B cell (primary cell): ENCODE results near the gene HNF1B. TPM values are rescaled to one million over a fixed set of nuclear protein-coding genes. Genes with fewer than 3 reads are reported as not detected.

Experiments used
- ATAC-seq: fragments of 200-7000 bp; cut with Tn5 transposase; one replicate; pipeline ENCODE4 v1.10.0; 2021; ENCODE audit warnings: low read depth, mild to moderate bottlenecking, moderate number of reproducible peaks, moderate library complexity
- CTCF ChIA-PET: fragments of 350-600 bp; sonication (Branson Sonifier 250); formaldehyde crosslinking; loops from one replicate; lab custom pipeline; 2021; ENCODE audit warnings: antibody characterized with exemption, inconsistent platforms; lab: Charles Lee
- POLR2A ChIA-PET: fragments of 350-600 bp; sonication (Branson Sonifier 250); formaldehyde crosslinking; loops from one replicate; lab custom pipeline; 2021; ENCODE audit warnings: antibody characterized with exemption; lab: Charles Lee
- DNase-seq: peaks from one replicate; pipeline ENCODE4 v3.0.0; 2013
- H2AFZ ChIP-seq: 2 replicates; pipeline ENCODE4 v1.6.1; 2012; ENCODE audit warnings: mild to moderate bottlenecking, low read depth, low read length; ENCODE audit not compliant: insufficient read depth, poor library complexity, severe bottlenecking
- H3K27ac ChIP-seq, 2 donors: 1 replicate in 1 of 2; 2 replicates in 1 of 2; pipeline ENCODE4 v1.5.1; 2012 to 2013; ENCODE audit warnings: low read length in 2 of 2, mild to moderate bottlenecking in 2 of 2, moderate library complexity in 1 of 2
- H3K27me3 ChIP-seq, 4 experiments: fragments of 200-600 bp in 1 of 4; sonication (generic) in 1 of 4; replicated peaks in 1 of 4; 1 replicate in 2 of 4; 2 replicates in 2 of 4; pipeline versions ENCODE4 v1.6.1 to v1.7.0; 2013 to 2016; ENCODE audit warnings: low read length in 3 of 4, mild to moderate bottlenecking in 2 of 4, mixed read lengths in 1 of 4, moderate library complexity in 1 of 4; ENCODE audit not compliant: insufficient read depth in 4 of 4, control insufficient read depth in 3 of 4; ENCODE audit errors: control extremely low read depth in 1 of 4
- H3K36me3 ChIP-seq, 2 experiments: replicated peaks in 1 of 2; 1 replicate in 1 of 2; 2 replicates in 1 of 2; pipeline versions ENCODE4 v1.6.1 to v1.7.1; 2013; ENCODE audit warnings: low read length in 1 of 2; ENCODE audit not compliant: insufficient read depth in 2 of 2, control insufficient read depth in 1 of 2; ENCODE audit errors: control extremely low read depth in 1 of 2, extremely low read depth in 1 of 2
- H3K4me1 ChIP-seq, 2 donors: fragments of 200-600 bp in 1 of 2; sonication (generic) in 1 of 2; 1 replicate in 1 of 2; 2 replicates in 1 of 2; pipeline versions ENCODE4 v1.5.1 to v1.6.1; 2013 to 2017; ENCODE audit warnings: low read length in 2 of 2; ENCODE audit not compliant: control insufficient read depth in 2 of 2, insufficient read depth in 2 of 2
- H3K4me2 ChIP-seq: replicated peaks from 2 replicates; pipeline ENCODE3; 2012; ENCODE audit warnings: mild to moderate bottlenecking, low read depth, low read length; ENCODE audit not compliant: poor library complexity, severe bottlenecking
- H3K4me3 ChIP-seq, 5 experiments: fragments of 200-600 bp in 1 of 5; sonication (generic) in 1 of 5; 1 replicate in 3 of 5; 2 replicates in 2 of 5; pipeline versions ENCODE4 v1.5.1 to v1.7.0; 2011 to 2016; ENCODE audit warnings: low read length in 4 of 5, mild to moderate bottlenecking in 4 of 5, low read depth in 2 of 5, control low read depth in 1 of 5, moderate library complexity in 1 of 5; ENCODE audit not compliant: insufficient read depth in 1 of 5; ENCODE audit errors: control extremely low read depth in 1 of 5, extremely low read depth in 1 of 5
- H3K79me2 ChIP-seq: fragments of 200-600 bp; sonication (generic); one replicate; pipeline ENCODE4 v1.6.0; 2016; ENCODE audit warnings: low read length; ENCODE audit not compliant: control insufficient read depth, insufficient read depth
- H3K9ac ChIP-seq: fragments of 200-600 bp; sonication (generic); 2 replicates; pipeline ENCODE4 v1.6.1; 2017; ENCODE audit warnings: mild to moderate bottlenecking, low read length, moderate library complexity
- H3K9me3 ChIP-seq, 3 donors: one replicate each; pipeline versions ENCODE4 v1.6.1 to v1.7.1; 2013; ENCODE audit warnings: low read length in 2 of 3; ENCODE audit not compliant: control insufficient read depth in 2 of 3, insufficient read depth in 1 of 3; ENCODE audit errors: control extremely low read depth in 1 of 3
- H4K20me1 ChIP-seq: 2 replicates; pipeline ENCODE4 v1.6.0; 2012; ENCODE audit warnings: mild to moderate bottlenecking, low read length; ENCODE audit not compliant: insufficient read depth, control insufficient read depth, poor library complexity, severe bottlenecking
- H3K27ac Mint-ChIP-seq: one replicate; pipeline ENCODE4 v1.8.0; 2021; ENCODE audit warnings: mixed read lengths
- H3K27me3 Mint-ChIP-seq: one replicate; pipeline ENCODE4 v1.8.0; 2021; ENCODE audit warnings: mixed read lengths
- H3K4me1 Mint-ChIP-seq: one replicate; pipeline ENCODE4 v1.8.0; 2021; ENCODE audit warnings: mixed read lengths
- H3K4me3 Mint-ChIP-seq: one replicate; pipeline ENCODE4 v1.8.0; 2021; ENCODE audit warnings: mixed read lengths
- H3K9me3 Mint-ChIP-seq: one replicate; pipeline ENCODE4 v1.8.0; 2022; ENCODE audit warnings: mixed read lengths; ENCODE audit not compliant: insufficient read depth
- EZH2 ChIP-seq: IDR thresholded peaks from 2 replicates; pipeline ENCODE4 v1.6.1; 2012; ENCODE audit warnings: borderline replicate concordance, low read depth, mild to moderate bottlenecking, moderate library complexity, low read length; ENCODE audit not compliant: insufficient read depth, poor library complexity, severe bottlenecking
- WGBS: methylation state at CpG from one replicate; pipeline ENCODE4 v1.1.5; 2013; ENCODE audit warnings: missing lambda C conversion rate; ENCODE audit not compliant: insufficient coverage; 5-methylcytosine and 5-hydroxymethylcytosine counted together
- intact Hi-C: fragments of 100-400 bp; cut with micrococcal nuclease; formaldehyde crosslinking; loops from one replicate; pipeline ENCODE4 v1.10.0; 2022
- polyA plus RNA-seq: library from polyadenylated mRNA; depleted of rRNA; stranded (reverse); fragments of >200 nt; gene quantifications from 2 replicates; pipeline ENCODE4 v1.2.3, GENCODE V29; 2012
- total RNA-seq, 2 donors: library from RNA; stranded (reverse); fragments of 120-200 nt in 1 of 2; gene quantifications; 1 replicate in 1 of 2; 2 replicates in 1 of 2; pipeline versions ENCODE4 v1.2.3 to v1.2.4, GENCODE V29; 2013 to 2022
- TF ChIP-seq, protein P1 (sequence below): fragments of 200-600 bp; IDR thresholded peaks from one replicate; pipeline ENCODE4 v1.8.0; 2022; ENCODE audit warnings: antibody characterized with exemption, mild to moderate bottlenecking

HNF1B gene
- total and polyA plus RNA-seq, 2 donors (not counting 1 experiment from before 2014, with no cell fraction given) = 1.5 TPM; not detected in 1

DNA sequence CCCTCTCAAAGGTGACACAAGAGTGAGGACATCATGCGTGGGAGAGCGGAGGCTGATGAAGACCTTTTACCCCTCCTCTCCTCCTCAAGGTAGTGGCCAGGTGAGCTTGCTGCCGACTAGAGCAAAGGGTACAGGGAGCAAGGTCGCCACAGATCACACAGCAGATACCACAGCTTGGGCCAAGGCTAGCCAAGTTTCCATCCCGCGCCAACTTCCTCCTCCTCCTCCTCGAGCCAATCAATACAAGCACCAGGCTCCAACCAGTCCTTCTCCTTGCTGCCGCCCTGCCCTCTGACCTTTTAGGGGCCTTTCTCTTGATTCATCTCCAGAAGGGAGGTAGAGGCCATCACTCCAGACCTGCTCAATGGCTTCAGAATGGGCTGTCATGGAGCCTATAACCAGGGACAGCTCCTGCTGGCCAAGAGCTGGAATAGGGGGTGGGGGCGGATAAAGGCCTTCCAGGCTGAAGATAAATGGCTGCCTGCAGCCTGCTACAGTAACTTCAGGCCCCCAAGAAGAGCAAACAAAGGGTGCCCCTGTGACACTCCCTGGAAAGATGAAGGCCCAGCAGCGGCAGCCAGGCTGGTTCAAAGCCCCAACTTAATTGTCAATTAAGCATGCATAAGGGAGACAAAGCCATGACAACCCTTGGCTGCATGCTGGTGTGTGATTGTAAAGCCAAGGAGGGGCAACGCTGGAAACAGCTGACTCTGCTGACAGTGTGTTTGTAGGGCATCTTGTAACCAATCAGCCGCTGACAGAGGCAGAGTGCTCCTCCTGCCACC, 17.8 kb downstream of the HNF1B start:
- no peak overlapping the region for H2AFZ ChIP-seq
- DNase-seq = no peak
- no peak overlapping the region for H3K9ac ChIP-seq
- ATAC-seq = no peak
- H3K4me3 Mint-ChIP-seq = no peak overlapping the region
- H3K27me3 Mint-ChIP-seq = peaks cover 2% of the 10 kb centered on the region
- no peak overlapping the region for H3K4me3 ChIP-seq
- no peak for TF ChIP-seq EZH2
- TF ChIP-seq, protein P1, sequence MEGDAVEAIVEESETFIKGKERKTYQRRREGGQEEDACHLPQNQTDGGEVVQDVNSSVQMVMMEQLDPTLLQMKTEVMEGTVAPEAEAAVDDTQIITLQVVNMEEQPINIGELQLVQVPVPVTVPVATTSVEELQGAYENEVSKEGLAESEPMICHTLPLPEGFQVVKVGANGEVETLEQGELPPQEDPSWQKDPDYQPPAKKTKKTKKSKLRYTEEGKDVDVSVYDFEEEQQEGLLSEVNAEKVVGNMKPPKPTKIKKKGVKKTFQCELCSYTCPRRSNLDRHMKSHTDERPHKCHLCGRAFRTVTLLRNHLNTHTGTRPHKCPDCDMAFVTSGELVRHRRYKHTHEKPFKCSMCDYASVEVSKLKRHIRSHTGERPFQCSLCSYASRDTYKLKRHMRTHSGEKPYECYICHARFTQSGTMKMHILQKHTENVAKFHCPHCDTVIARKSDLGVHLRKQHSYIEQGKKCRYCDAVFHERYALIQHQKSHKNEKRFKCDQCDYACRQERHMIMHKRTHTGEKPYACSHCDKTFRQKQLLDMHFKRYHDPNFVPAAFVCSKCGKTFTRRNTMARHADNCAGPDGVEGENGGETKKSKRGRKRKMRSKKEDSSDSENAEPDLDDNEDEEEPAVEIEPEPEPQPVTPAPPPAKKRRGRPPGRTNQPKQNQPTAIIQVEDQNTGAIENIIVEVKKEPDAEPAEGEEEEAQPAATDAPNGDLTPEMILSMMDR = no peak
- no peaks in the 10 kb centered on the region for H3K36me3 ChIP-seq
- no peaks in the 10 kb centered on the region for H3K9me3 ChIP-seq
- POLR2A ChIA-PET = no interaction called here
- H3K27ac ChIP-seq = no peak overlapping the region
- H3K27me3 ChIP-seq = peaks cover 0 to 3% (median 0%) of the 10 kb centered on the region in 4 experiments
- no peaks in the 10 kb centered on the region for H3K9me3 Mint-ChIP-seq
- H3K4me2 ChIP-seq = no peak overlapping the region
- 87% methylated on average over 12 of the region's 12 CpGs for WGBS
- CTCF ChIA-PET = interaction anchor here (0.6 kb wide), 1 partner anchor 90 kb away, joined by 5 read pairs; no protein-coding TSS in a partner anchor
- H3K79me2 ChIP-seq = no peaks in the 10 kb centered on the region
- H4K20me1 ChIP-seq = no peaks in the 10 kb centered on the region
- intact Hi-C loops = no loop called here
- no peaks in the 10 kb centered on the region for H3K4me1 ChIP-seq
- no peaks in the 10 kb centered on the region for H3K4me1 Mint-ChIP-seq
- H3K27ac Mint-ChIP-seq = no peak overlapping the region

DNA sequence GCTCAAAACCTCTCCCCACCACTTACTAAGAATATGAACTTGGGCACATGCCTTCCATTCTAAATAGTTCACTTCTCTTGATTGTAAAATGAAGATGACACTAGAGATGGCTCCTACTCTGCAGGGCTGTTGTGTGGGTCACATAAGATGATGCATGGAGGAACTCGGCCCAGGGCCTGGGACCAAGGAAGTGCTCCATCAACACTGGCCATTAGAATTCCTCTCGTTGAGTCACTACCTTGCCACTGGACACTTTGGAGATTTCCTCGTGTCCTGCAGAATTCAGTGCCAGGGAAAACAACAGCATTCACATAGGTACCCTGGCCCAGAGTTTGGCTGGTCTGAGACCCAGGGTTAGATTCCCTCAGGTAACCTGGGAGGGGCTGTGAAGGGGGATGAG, 18.6 kb downstream of the HNF1B start:
- Histone ChIP-seq H3K36me3 (no peaks in the 10 kb centered on the region), H3K4me1 (no peaks in the 10 kb centered on the region), H3K4me2 (no peak overlapping the region), H3K9me3 (no peaks in the 10 kb centered on the region), H3K27ac (no peak overlapping the region), H3K27me3 (peaks cover 0 to 3% (median 1%) of the 10 kb centered on the region in 4 experiments), H3K4me3 (no peak overlapping the region), H4K20me1 (no peaks in the 10 kb centered on the region), H2AFZ (no peak overlapping the region), H3K79me2 (no peaks in the 10 kb centered on the region), H3K9ac (no peak overlapping the region)
- DNase-seq (no peak), ATAC-seq (no peak)
- WGBS = 81% methylated on average over 3 of the region's 3 CpGs
- TF ChIP-seq EZH2 = no peak
- TF ChIP-seq, protein P1 = no peak
- POLR2A ChIA-PET = no interaction called here
- intact Hi-C loops = no loop called here
- Mint-ChIP-seq H3K4me1 (no peaks in the 10 kb centered on the region), H3K4me3 (no peak overlapping the region), H3K9me3 (no peaks in the 10 kb centered on the region), H3K27ac (no peak overlapping the region), H3K27me3 (peaks cover 2% of the 10 kb centered on the region)
- CTCF ChIA-PET = interaction anchor here (0.6 kb wide), 1 partner anchor 91 kb away, joined by 5 read pairs; no protein-coding TSS in a partner anchor
